Upper lobe of left lung (tissue), 4 donors: Measurements from ENCODE around the gene EYS.

Source experiments
- CTCF ChIP-seq, 6 experiments: fragments of 450-650 bp in 4 of 6; fragments of 200-600 bp in 2 of 6; sonication (generic) in 2 of 6; IDR thresholded peaks; one replicate each; pipeline ENCODE4 v1.5.1; 2016 to 2019; ENCODE audit warnings: antibody characterized with exemption in 6 of 6
- POLR2AphosphoS5 ChIP-seq, 2 donors: sonication (generic); formaldehyde crosslinking; IDR thresholded peaks; one replicate each; pipeline ENCODE4 v1.5.1; 2017; ENCODE audit warnings: antibody characterized with exemption in 2 of 2

GRCh38 chr6:64225503-64225902 is 1481.5 kb downstream of the EYS start:
- no peak for TF ChIP-seq POLR2AphosphoS5 (IDR thresholded peaks at IDR 0.05)
- TF ChIP-seq CTCF (IDR thresholded peaks at IDR 0.05), result no peak
